GM12878 (cell line): ENCODE data around the gene SLC49A4. TPM values are rescaled to one million over a fixed set of nuclear protein-coding genes. Genes with fewer than 3 reads are reported as not detected.

Experiments
- ATAC-seq: fragments of 200-7000 bp; cut with Tn5 transposase; 3 replicates; pipeline ENCODE4 v1.9.1; 2020; ENCODE audit warnings: mild to moderate bottlenecking, moderate library complexity
- BruUV-seq: library from RNA; stranded (reverse); fragments of 400-500 nt; replicated peaks from 2 replicates; lab custom pipeline; 2021; lab: Mats Ljungman, UMichigan
- CTCF ChIA-PET: fragments of 300-600 bp; sonication (Branson Sonifier 250); formaldehyde crosslinking; extraction: SDS; loops from one replicate; lab custom pipeline; 2021; ENCODE audit warnings: inconsistent platforms; lab: Yijun Ruan, JAX
- POLR2A ChIA-PET: fragments of 350-600 bp; formaldehyde crosslinking; extraction: SDS; loops from one replicate; lab custom pipeline; 2021; ENCODE audit warnings: inconsistent platforms; lab: Charles Lee
- RAD21 ChIA-PET: fragments of 300-600 bp; sonication (Branson Sonifier 250); formaldehyde crosslinking; loops from one replicate; lab custom pipeline; 2023; ENCODE audit warnings: antibody characterized with exemption; ENCODE audit not compliant: unreplicated experiment; lab: Charles Lee
- SMC1A ChIA-PET: fragments of 300-600 bp; sonication (Branson Sonifier 250); formaldehyde crosslinking; loops from one replicate; lab custom pipeline; 2023; ENCODE audit not compliant: unreplicated experiment, uncharacterized antibody; lab: Charles Lee
- DNase-seq: peaks from one replicate; pipeline ENCODE4 v3.0.0-alpha.2; 2011; ENCODE audit warnings: low read depth, low spot score
- FAIRE-seq: peaks from 3 replicates; lab custom pipeline; 2011; peaks lifted over from hg19 to GRCh38; lab: Jason Lieb, UNC
- H2AFZ ChIP-seq: 2 replicates; pipeline ENCODE4 v1.6.0; 2011; ENCODE audit warnings: low read depth, low read length, control low read depth; ENCODE audit not compliant: control insufficient read depth
- H3K27ac ChIP-seq: 2 replicates; pipeline ENCODE4 v1.5.1; 2011; ENCODE audit warnings: control low read depth; ENCODE audit not compliant: control insufficient read depth, insufficient read depth
- H3K27me3 ChIP-seq, 2 experiments: replicated peaks in 1 of 2; 2 replicates each; pipeline versions ENCODE4 v1.6.0 to v1.6.1; 2011; ENCODE audit warnings: low read length in 1 of 2; ENCODE audit not compliant: control insufficient read depth in 2 of 2, insufficient read depth in 2 of 2
- H3K36me3 ChIP-seq, 2 experiments: 2 replicates each; pipeline ENCODE4 v1.5.1; 2011; ENCODE audit warnings: low read length in 1 of 2; ENCODE audit not compliant: control insufficient read depth in 2 of 2, insufficient read depth in 2 of 2
- H3K4me1 ChIP-seq: 2 replicates; pipeline ENCODE4 v1.6.1; 2011; ENCODE audit warnings: mild to moderate bottlenecking, low read length, moderate library complexity, mixed read lengths; ENCODE audit not compliant: control insufficient read depth, insufficient read depth
- H3K4me2 ChIP-seq: 2 replicates; pipeline ENCODE4 v1.6.0; 2011; ENCODE audit warnings: control low read depth; ENCODE audit not compliant: control insufficient read depth, insufficient read depth
- H3K4me3 ChIP-seq: fragments of 200-600 bp; sonication (generic); 2 replicates; pipeline ENCODE4 v1.5.1; 2016
- H3K79me2 ChIP-seq: 2 replicates; pipeline ENCODE4 v1.6.0; 2011; ENCODE audit warnings: low read length; ENCODE audit not compliant: control insufficient read depth, insufficient read depth
- H3K9ac ChIP-seq: 2 replicates; pipeline ENCODE4 v1.8.0; 2011; ENCODE audit warnings: low read length, control low read depth, mixed read lengths; ENCODE audit not compliant: control insufficient read depth, insufficient read depth
- H3K9me3 ChIP-seq: replicated peaks from 3 replicates; pipeline ENCODE4 v1.5.1; 2011; ENCODE audit warnings: mild to moderate bottlenecking, low read length; ENCODE audit not compliant: control insufficient read depth, insufficient read depth
- H4K20me1 ChIP-seq: 2 replicates; pipeline ENCODE4 v1.6.0; 2011; ENCODE audit not compliant: control insufficient read depth, insufficient read depth
- GATAD2B ChIP-seq: fragments of 450-650 bp; conservative IDR thresholded peaks from 2 replicates; pipeline ENCODE4 v1.6.1; 2017; ENCODE audit warnings: low read depth, mild to moderate bottlenecking, moderate library complexity
- KAT2A ChIP-seq: conservative IDR thresholded peaks from 2 replicates; pipeline ENCODE4 v1.6.1; 2011; ENCODE audit warnings: low read depth, low read length; ENCODE audit not compliant: control insufficient read depth
- KDM1A ChIP-seq: fragments of 200-600 bp; sonication (generic); IDR thresholded peaks from 2 replicates; pipeline ENCODE4 v1.6.1; 2016; ENCODE audit warnings: borderline replicate concordance
- MLLT1 ChIP-seq: fragments of 450-650 bp; IDR thresholded peaks from 2 replicates; pipeline ENCODE4 v1.6.1; 2016; ENCODE audit warnings: mild to moderate bottlenecking
- NBN ChIP-seq: fragments of 450-650 bp; IDR thresholded peaks from 2 replicates; pipeline ENCODE4 v1.6.1; 2016
- POLR2A ChIP-seq: IDR thresholded peaks from 2 replicates; pipeline ENCODE4 v1.6.1; 2011; ENCODE audit warnings: low read depth, mild to moderate bottlenecking, low read length
- SREBF1 ChIP-seq: IDR thresholded peaks from 2 replicates; pipeline ENCODE4 v1.6.1; 2012; ENCODE audit warnings: mild to moderate bottlenecking, low read length
- ZBTB33 ChIP-seq: fragments of 450-650 bp; IDR thresholded peaks from 2 replicates; pipeline ENCODE4 v1.6.1; 2017; ENCODE audit warnings: mild to moderate bottlenecking
- ZZZ3 ChIP-seq: IDR thresholded peaks from 2 replicates; pipeline ENCODE4 v1.6.1; 2011; ENCODE audit warnings: low read depth; ENCODE audit not compliant: control insufficient read depth, insufficient read length
- WGBS: methylation state at CpG from one replicate; pipeline ENCODE4 v1.1.6; 2016; ENCODE audit warnings: low lambda C conversion rate; ENCODE audit not compliant: insufficient replicate concordance, insufficient coverage; ENCODE audit errors: missing lambda C conversion rate; 5-methylcytosine and 5-hydroxymethylcytosine counted together
- in situ Hi-C: fragments of 300-500 bp; cut with MboI; formaldehyde crosslinking; loops from 9 replicates; pipeline ENCODE4 v1.14.3; 2018; ENCODE audit warnings: mixed read lengths
- intact Hi-C: fragments of 100-400 bp; cut with micrococcal nuclease; formaldehyde crosslinking; loops from one replicate; pipeline ENCODE4 v1.14.2; 2022; ENCODE audit not compliant: unreplicated experiment
- polyA plus RNA-seq, 11 experiments: library from polyadenylated mRNA; depleted of rRNA in 4 of 11; unstranded in 6 of 11; stranded (reverse) in 5 of 11; fragments of >200 nt; fragmentation: Nextera tagmentation in 4 of 11; fragmentation: Illumina TruSeq in 1 of 11; extraction: Ambion mirVana in 4 of 11; extraction: Trizol in 1 of 11; gene quantifications; 1 replicate in 1 of 11; 2 replicates in 10 of 11; pipeline versions ENCODE4 v1.2.1 to v1.2.3, GENCODE V29; 2011 to 2016; ENCODE audit warnings: inconsistent platforms in 2 of 11, missing spikeins in 2 of 11, low read depth in 1 of 11
- total RNA-seq, 4 experiments: library from RNA; depleted of rRNA in 3 of 4; stranded (reverse); fragments of >200 nt in 3 of 4; fragmentation: Illumina TruSeq in 1 of 4; extraction: Trizol in 1 of 4; gene quantifications; 2 replicates each; pipeline versions ENCODE4 v1.2.1 to v1.2.3, GENCODE V29; 2013 to 2021
- TF ChIP-seq, protein P1 (sequence below): fragments of 450-650 bp; formaldehyde crosslinking; IDR thresholded peaks from 2 replicates; pipeline ENCODE4 v1.5.0; 2022; ENCODE audit warnings: mild to moderate bottlenecking, missing genetic modification characterization

Gene SLC49A4
- total and polyA plus RNA-seq, 10 of the 15 experiments (the other 5 are each of a cell fraction or from before 2014, with no cell fraction given) = 0.48 to 2.2 (median 1.4) TPM

GRCh38 chr3:122880173-122880572, 85.3 kb downstream of the SLC49A4 start:
- H3K9ac ChIP-seq = no peak overlapping the region
- H2AFZ ChIP-seq = no peak overlapping the region
- H3K79me2 ChIP-seq = no peaks in the 10 kb centered on the region
- intact Hi-C loops = no loop called here
- H4K20me1 ChIP-seq = no peaks in the 10 kb centered on the region
- POLR2A ChIA-PET = no interaction called here
- in situ Hi-C loops = no loop called here
- ATAC-seq = no peak
- H3K4me1 ChIP-seq = no peaks in the 10 kb centered on the region; the same call in 1 of the 2 replicates
- CTCF ChIA-PET = interaction anchor here (0.6 kb wide), 1 partner anchor 164 kb away, joined by 3 read pairs; no protein-coding TSS in a partner anchor
- no peaks in the 10 kb centered on the region for H3K36me3 ChIP-seq
- no peak overlapping the region for H3K4me3 ChIP-seq
- SMC1A ChIA-PET = no interaction called here
- RAD21 ChIA-PET = no interaction called here
- FAIRE-seq = no peak
- no peak overlapping the region for H3K4me2 ChIP-seq
- TF ChIP-seq SREBF1 (no peak), ZBTB33 (no peak), KAT2A (no peak), GATAD2B (no peak), POLR2A (no peak), MLLT1 (no peak), ZZZ3 (no peak), NBN (no peak), KDM1A (no peak)
- TF ChIP-seq, protein P1, sequence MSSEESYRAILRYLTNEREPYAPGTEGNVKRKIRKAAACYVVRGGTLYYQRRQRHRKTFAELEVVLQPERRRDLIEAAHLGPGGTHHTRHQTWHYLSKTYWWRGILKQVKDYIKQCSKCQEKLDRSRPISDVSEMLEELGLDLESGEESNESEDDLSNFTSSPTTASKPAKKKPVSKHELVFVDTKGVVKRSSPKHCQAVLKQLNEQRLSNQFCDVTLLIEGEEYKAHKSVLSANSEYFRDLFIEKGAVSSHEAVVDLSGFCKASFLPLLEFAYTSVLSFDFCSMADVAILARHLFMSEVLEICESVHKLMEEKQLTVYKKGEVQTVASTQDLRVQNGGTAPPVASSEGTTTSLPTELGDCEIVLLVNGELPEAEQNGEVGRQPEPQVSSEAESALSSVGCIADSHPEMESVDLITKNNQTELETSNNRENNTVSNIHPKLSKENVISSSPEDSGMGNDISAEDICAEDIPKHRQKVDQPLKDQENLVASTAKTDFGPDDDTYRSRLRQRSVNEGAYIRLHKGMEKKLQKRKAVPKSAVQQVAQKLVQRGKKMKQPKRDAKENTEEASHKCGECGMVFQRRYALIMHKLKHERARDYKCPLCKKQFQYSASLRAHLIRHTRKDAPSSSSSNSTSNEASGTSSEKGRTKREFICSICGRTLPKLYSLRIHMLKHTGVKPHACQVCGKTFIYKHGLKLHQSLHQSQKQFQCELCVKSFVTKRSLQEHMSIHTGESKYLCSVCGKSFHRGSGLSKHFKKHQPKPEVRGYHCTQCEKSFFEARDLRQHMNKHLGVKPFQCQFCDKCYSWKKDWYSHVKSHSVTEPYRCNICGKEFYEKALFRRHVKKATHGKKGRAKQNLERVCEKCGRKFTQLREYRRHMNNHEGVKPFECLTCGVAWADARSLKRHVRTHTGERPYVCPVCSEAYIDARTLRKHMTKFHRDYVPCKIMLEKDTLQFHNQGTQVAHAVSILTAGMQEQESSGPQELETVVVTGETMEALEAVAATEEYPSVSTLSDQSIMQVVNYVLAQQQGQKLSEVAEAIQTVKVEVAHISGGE = no peak
- no peaks in the 10 kb centered on the region for H3K9me3 ChIP-seq
- DNase-seq = no peak
- 100% methylated on average over 4 of the region's 4 CpGs for WGBS
- BruUV-seq = no TSS peak
- H3K27me3 ChIP-seq = no peaks in the 10 kb centered on the region
- no peak overlapping the region for H3K27ac ChIP-seq
